HUES64 (cell line): ENCODE results near the gene SLC9A5.

Experiments used
- H3K27ac ChIP-seq: 2 replicates; pipeline ENCODE4 v1.7.0; 2013; ENCODE audit warnings: low read depth, low read length, inconsistent platforms
- H3K27me3 ChIP-seq: 2 replicates; pipeline ENCODE4 v1.6.1; 2013; ENCODE audit warnings: mild to moderate bottlenecking, low read length; ENCODE audit not compliant: insufficient read depth
- H3K36me3 ChIP-seq: 2 replicates; pipeline ENCODE4 v1.6.1; 2013; ENCODE audit warnings: mild to moderate bottlenecking, low read length; ENCODE audit not compliant: insufficient read depth
- H3K4me1 ChIP-seq: 2 replicates; pipeline ENCODE4 v1.6.1; 2013; ENCODE audit warnings: mild to moderate bottlenecking, low read length, moderate library complexity; ENCODE audit not compliant: insufficient read depth
- H3K4me3 ChIP-seq: 2 replicates; pipeline ENCODE4 v1.5.1; 2013; ENCODE audit warnings: mild to moderate bottlenecking, low read length, moderate library complexity
- H3K9ac ChIP-seq: 2 replicates; pipeline ENCODE4 v1.6.1; 2013; ENCODE audit warnings: mild to moderate bottlenecking, low read depth, low read length
- H3K9me3 ChIP-seq: 2 replicates; pipeline ENCODE4 v1.6.1; 2013; ENCODE audit warnings: low read depth, low read length; ENCODE audit not compliant: insufficient read depth
- WGBS: fragments of 150-250, 120-280 bp; methylation state at CpG from one replicate; pipeline ENCODE4 v1.1.7; 2013; ENCODE audit warnings: missing lambda C conversion rate; 5-methylcytosine and 5-hydroxymethylcytosine counted together

The SLC9A5 gene

DNA sequence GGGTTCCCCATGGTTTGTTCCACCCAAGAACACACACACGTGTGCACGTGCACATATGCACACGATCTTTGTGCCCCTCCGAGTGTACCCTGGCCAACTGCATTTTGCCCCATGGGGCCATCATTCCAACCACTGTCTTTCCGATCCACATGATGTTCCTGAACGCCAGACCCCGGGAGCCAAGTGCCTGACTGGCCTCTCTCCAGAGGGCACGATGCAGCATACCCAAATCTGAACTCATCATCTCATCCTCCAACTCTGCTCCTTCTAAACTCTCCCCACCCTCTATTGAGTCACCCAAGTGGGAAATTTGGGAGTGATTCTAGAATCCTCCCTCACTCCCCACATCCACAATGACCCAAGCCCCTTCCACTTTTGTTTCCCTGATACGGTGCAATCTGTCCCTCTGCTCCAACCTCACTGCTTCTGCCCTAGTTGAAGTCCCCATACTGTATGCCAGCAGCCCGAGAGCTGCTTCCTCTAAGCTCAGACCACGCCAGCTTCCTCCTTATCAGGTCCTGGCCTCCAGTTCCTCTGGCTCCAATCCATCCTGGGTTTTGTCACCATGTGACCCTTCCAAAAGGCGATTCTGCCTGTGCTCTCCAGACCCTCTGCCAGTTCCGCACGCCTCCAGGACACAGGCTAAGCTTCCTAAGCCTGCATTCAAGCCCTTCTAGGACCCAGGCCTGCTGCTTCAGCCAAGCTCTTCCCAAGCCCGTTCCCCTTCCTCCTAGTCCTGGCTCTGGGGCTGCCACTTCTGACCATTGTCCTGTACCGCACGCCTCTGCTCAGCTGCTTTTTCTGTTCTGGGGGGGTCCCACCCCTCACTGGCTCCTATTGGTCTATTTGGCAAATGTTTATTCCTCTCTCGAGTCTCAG is 31.9 kb upstream of the SLC9A5 start:
- WGBS = 90% methylated on average over 18 of the region's 18 CpGs
- Histone ChIP-seq H3K9me3 (no peaks in the 10 kb centered on the region), H3K27me3 (peaks cover 3% of the 10 kb centered on the region; the same call in 1 of the 2 replicates), H3K4me3 (no peak overlapping the region), H3K4me1 (no peaks in the 10 kb centered on the region), H3K36me3 (no peaks in the 10 kb centered on the region), H3K9ac (no peak overlapping the region), H3K27ac (no peak overlapping the region)

DNA sequence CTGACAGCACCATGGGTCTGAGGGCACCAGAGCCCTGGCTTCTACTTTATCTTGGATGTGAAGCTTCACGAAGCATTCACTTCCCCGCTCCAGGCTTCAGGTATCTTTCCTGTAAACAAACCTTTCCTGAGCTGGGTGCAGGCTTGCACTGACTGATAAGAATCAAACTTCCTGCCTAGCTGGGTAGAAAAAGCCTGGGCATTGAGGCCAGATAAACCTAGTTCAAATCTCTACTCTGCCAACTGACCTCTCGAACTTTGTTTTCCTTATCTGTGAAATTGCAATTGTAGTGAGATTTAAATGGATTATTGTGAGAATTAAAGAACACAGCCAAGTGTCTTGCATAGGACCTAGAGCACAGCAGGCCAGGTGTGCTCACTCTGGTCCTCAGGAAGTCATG is 24.8 kb upstream of the SLC9A5 start:
- H3K4me1 ChIP-seq = 0 out of 2 replicates have a peak, but pooled peaks cover 4% of the 10 kb centered on the region
- no peaks in the 10 kb centered on the region for H3K9me3 ChIP-seq
- no peak overlapping the region for H3K4me3 ChIP-seq
- H3K36me3 ChIP-seq = peaks cover 9% of the 10 kb centered on the region
- WGBS = 85% methylated on average over 3 of the region's 3 CpGs
- no peak overlapping the region for H3K27ac ChIP-seq
- H3K9ac ChIP-seq = no peak overlapping the region
- H3K27me3 ChIP-seq = peaks cover 3% of the 10 kb centered on the region; the same call in 1 of the 2 replicates

DNA sequence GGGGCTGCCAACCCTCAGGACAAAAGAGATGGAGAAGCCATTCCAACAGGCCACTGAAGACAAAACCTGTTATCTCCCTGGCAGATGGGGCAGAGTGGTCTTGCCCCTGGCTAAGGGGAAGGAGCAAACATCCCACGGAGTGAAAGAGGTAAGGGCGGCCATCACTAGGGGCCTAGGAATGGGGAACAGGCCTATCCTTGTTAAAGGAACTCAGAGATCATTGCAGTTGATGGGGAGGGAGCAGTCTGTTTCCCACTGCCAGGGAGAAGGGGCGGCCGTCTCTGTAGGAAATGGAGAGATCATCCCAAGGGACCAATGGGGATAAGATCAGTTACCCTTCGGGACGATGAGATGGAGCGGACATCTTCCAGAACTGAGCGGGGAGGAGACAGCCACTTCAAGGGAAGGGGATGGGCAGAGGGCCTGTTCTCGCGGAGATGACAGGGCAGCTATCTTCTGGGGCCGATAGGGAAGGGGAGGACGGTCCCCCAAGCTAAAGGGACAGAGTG is 22.4 kb upstream of the SLC9A5 start:
- peaks cover 3% of the 10 kb centered on the region; the same call in 1 of the 2 replicates for H3K27me3 ChIP-seq
- H3K9me3 ChIP-seq = no peaks in the 10 kb centered on the region
- peak overlapping the region; percentile 80 for H3K4me3 ChIP-seq
- peaks cover 33% of the 10 kb centered on the region for H3K36me3 ChIP-seq
- no peak overlapping the region for H3K27ac ChIP-seq
- H3K9ac ChIP-seq = no peak overlapping the region
- WGBS = 10% methylated on average over 12 of the region's 12 CpGs
- 0 out of 2 replicates have a peak, but pooled peaks cover 4% of the 10 kb centered on the region for H3K4me1 ChIP-seq

DNA sequence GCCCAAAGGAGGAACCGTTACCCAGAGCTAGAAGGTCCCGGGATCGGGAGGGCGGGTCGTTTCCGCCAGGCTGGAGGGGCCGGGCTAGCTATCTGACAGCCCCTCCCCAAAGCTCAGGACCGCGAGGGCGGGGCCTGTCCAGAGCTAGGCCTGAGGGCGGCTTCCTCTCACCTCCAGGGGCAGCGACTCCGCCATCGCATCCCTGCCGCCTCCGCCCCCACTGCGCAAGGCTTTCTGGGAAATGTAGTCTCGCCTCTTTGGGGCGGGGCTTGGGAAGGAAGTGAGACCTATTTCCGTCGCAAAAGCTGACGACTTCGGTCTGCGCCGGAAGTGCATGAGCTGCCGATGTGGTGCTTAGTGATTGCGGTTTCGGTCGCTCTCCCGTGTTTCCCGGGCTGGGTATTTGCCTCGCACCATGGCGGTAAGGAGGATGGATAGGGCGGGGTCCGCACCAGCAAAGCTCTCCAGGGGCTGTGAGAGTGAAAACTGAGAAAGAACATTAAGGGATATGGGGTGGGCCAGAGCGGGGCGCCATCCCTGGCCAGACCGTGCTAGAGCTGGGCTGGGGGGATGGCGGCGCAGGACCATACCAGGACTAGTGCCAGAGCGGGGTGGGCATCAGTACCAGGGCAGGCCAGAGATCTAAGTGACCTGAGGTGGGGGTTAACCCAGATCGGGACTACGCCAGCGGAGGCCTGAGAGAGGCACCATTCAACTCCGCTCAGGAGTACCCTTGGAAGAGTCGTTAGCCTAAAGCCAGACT is 21.8 kb upstream of the SLC9A5 start, which contains the start of gene TMEM208:
TMEM208 (plus strand) TSS at position 327 of the 763 bp plus-strand sequence; CDS start at position 416, 89 bp downstream.
- peak within 1 kb of the TSS; percentile 64 for H3K27ac ChIP-seq
- H3K36me3 ChIP-seq = peaks cover 39% of the 10 kb centered on the region
- no peaks in the 10 kb centered on the region for H3K9me3 ChIP-seq
- H3K4me3 ChIP-seq = peak within 1 kb of the TSS; percentile 80
- peaks cover 3% of the 10 kb centered on the region; the same call in 1 of the 2 replicates for H3K27me3 ChIP-seq
- peak within 1 kb of the TSS; percentile 74 for H3K9ac ChIP-seq
- 0 out of 2 replicates have a peak, but pooled peaks cover 4% of the 10 kb centered on the region for H3K4me1 ChIP-seq
- under 1% methylated on average over 46 of the region's 46 CpGs for WGBS

DNA sequence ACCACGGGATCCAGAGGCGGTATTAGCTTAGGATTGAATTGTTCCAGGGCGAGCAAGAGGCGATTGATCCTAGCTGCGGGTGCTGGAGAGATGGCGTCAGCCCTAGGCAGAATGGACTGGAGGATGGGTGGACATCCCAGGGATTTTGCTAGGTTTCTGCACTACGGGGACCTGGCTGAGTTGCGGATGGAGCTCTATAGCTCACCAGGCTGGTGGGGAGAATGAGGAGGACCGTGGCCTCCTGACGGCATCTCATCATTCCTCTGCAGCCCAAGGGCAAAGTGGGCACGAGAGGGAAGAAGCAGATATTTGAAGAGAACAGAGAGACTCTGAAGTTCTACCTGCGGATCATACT is 21.2 kb upstream of the SLC9A5 start:
- H3K27me3 ChIP-seq = peaks cover 3% of the 10 kb centered on the region; the same call in 1 of the 2 replicates
- H3K9ac ChIP-seq = peak overlapping the region; percentile 74
- 30% methylated on average over 12 of the region's 12 CpGs for WGBS
- H3K27ac ChIP-seq = peak overlapping the region; percentile 64
- no peaks in the 10 kb centered on the region for H3K9me3 ChIP-seq
- 0 out of 2 replicates have a peak, but pooled peaks cover 4% of the 10 kb centered on the region for H3K4me1 ChIP-seq
- H3K36me3 ChIP-seq = peaks cover 40% of the 10 kb centered on the region
- H3K4me3 ChIP-seq = peak overlapping the region; percentile 80

DNA sequence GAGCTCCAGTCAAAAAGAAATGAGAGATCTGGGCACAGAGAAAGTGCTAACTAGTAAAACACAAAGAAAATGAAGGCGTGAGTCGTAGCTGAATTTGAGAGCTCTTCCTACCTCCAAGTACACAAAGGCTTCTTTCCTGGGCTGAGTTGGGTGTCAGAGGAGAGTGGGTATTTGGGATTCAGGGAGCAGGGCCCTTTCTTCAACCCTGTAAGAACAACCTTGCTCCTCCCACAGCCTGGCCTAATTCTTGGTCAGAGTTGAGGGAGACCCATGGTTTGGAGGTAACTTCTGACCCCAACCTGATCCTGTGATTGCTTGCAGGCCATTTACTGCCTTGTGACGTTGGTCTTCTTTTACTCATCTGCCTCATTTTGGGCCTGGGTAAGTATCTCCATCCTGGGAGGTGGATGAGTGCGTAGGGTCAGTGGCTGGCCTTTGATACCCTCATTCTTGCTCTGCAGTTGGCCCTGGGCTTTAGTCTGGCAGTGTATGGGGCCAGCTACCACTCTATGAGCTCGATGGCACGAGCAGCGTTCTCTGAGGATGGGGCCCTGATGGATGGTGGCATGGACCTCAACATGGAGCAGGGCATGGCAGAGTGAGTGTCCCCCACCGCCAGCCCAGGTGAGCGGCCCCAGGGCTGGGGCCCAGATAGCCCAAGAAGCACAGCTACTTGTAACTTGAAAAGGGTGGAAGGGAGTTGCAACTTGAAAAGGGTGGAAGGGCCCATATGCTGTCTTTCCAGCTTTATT is 20.6 kb upstream of the SLC9A5 start:
- H3K9ac ChIP-seq = no peak overlapping the region; the same call in 1 of the 2 replicates
- peaks cover 41% of the 10 kb centered on the region for H3K36me3 ChIP-seq
- WGBS = 92% methylated on average over 8 of the region's 9 CpGs
- 0 out of 2 replicates have a peak, but pooled peaks cover 4% of the 10 kb centered on the region for H3K4me1 ChIP-seq
- peaks cover 3% of the 10 kb centered on the region; the same call in 1 of the 2 replicates for H3K27me3 ChIP-seq
- H3K9me3 ChIP-seq = no peaks in the 10 kb centered on the region
- no peak overlapping the region for H3K27ac ChIP-seq
- peak overlapping the region; percentile 80 for H3K4me3 ChIP-seq

DNA sequence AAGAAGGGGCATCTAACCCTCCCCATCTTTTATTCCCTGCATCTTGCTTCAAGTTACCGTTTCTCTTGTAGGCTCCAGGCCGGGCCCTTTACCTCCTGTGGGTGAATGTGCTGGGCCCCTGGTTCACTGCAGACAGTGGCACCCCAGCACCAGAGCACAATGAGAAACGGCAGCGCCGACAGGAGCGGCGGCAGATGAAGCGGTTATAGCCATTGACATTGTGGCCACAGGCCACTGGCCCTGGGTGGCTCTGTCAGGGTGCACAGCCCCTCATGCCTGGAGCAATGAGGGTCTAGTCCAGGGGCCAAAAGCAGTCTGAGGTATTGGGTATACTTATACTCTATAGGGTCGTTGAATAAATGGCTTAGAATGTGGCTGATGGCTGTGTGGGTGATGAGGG is 19.9 kb upstream of the SLC9A5 start:
- H3K9ac ChIP-seq = no peak overlapping the region
- 96% methylated on average over 9 of the region's 9 CpGs for WGBS
- 0 out of 2 replicates have a peak, but pooled peaks cover 4% of the 10 kb centered on the region for H3K4me1 ChIP-seq
- peaks cover 45% of the 10 kb centered on the region for H3K36me3 ChIP-seq
- peaks cover 3% of the 10 kb centered on the region; the same call in 1 of the 2 replicates for H3K27me3 ChIP-seq
- no peaks in the 10 kb centered on the region for H3K9me3 ChIP-seq
- H3K4me3 ChIP-seq = no peak overlapping the region
- no peak overlapping the region for H3K27ac ChIP-seq

DNA sequence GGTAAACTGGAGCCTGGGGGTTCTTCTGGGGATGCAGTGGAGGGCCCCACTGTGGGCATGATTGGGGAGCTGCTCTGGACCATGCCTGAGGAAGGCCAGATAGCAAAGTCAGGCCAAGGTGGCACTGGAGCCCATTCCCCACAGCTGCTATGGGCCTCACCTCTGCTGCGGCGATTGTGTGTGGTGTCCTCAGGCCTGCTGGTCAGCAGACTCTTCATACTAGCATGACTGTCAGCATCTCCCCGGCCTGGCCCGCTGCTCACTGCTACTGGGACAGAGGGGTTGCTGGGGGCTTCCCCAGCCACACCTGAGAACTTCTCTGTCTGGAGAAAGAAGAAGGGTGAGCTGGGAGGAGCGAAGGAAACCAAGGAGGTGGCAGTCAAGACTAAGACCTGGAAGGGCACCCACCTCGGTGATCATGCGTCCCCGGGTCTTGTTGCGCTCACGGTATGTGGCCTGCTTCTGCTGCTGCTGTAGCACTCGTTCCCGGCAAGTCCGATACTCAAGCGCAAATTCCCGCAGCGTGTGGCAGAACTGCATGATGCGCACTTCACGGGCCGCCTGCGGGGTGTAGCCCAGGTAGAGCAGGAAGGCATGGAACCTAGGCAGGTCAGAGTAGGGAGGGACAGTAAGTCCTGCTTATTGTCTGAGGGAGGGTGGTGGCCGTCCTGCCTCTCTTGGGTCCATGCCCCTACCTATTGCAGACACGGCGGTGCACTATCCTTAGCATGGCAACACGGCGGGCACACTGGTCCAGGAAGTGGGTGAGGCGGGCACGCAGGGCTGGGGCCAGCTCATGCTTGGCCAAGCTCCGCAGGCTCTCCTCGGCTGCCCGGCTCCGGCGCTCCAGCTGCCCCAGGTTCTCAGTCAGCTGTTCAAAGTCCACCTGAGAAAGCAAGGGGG is 18.6 kb upstream of the SLC9A5 start:
- WGBS = 96% methylated on average over 32 of the region's 32 CpGs
- peaks cover 3% of the 10 kb centered on the region; the same call in 1 of the 2 replicates for H3K27me3 ChIP-seq
- H3K4me3 ChIP-seq = no peak overlapping the region
- no peaks in the 10 kb centered on the region for H3K9me3 ChIP-seq
- H3K9ac ChIP-seq = no peak overlapping the region
- no peak overlapping the region for H3K27ac ChIP-seq
- 0 out of 2 replicates have a peak, but pooled peaks cover 4% of the 10 kb centered on the region for H3K4me1 ChIP-seq
- H3K36me3 ChIP-seq = peaks cover 55% of the 10 kb centered on the region

DNA sequence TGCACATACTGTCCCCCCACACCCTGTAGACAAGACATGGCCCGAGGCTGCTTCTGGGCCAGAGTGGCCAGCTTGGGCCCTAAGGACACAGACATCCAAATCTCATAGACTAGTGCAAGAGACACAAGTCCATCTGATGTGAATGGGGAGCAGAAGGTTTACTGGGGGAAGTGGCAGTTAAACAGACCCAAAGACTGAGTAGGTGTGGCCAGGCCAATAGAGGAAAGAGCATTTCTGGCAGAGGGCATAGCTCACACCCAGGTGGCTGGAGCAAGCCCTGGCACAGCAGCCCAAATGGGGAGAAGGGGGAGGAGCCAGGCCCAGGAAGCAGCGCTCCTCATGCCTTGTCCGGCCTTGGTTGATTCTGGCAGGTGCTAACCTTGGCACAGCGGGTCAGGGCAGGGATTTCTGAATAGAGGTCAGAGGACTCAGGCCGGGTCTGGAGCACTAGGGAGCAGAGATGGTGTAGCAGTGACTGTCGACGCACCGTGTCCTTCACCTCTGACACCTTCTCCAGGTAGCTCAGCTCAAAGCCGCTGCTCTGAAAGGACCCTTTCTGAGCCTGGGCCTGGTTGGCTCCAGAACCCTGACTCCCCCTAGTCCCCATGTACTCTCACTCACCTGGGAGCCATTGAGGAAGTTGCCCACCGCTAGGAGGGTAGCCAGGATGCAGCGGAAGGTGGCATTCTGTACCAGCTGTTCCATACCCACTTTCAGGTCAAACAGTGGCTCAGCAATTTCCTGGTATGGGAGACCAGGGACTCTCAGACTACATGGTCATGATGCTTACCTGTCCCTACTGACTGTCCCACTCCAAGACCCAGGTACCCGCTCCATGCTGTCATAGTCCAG is 17.7 kb upstream of the SLC9A5 start:
- H3K27ac ChIP-seq = no peak overlapping the region
- WGBS = 96% methylated on average over 12 of the region's 12 CpGs

More for the DNA sequence above, 17.7 kb upstream of the SLC9A5 start:
- Histone ChIP-seq H3K9ac (no peak overlapping the region), H3K9me3 (no peaks in the 10 kb centered on the region), H3K4me1 (0 out of 2 replicates have a peak, but pooled peaks cover 4% of the 10 kb centered on the region), H3K36me3 (peaks cover 61% of the 10 kb centered on the region), H3K4me3 (no peak overlapping the region), H3K27me3 (no peaks in the 10 kb centered on the region)
